ENCODE data around the gene CFAP77.

CFAP77 gene

GRCh38 chr9:132503116-132503515 lies 93.1 kb downstream of the CFAP77 start:
- no peak for DNase-seq
- H2AK5ac ChIP-seq (ENCODE audit: low read length) = no peak overlapping the region
- no peak overlapping the region for H3K23ac ChIP-seq (ENCODE audit: low read length)
- H3K14ac ChIP-seq (ENCODE audit: low read length) = no peak overlapping the region
- no peak overlapping the region for H3K9ac ChIP-seq (ENCODE audit: low read length)
- no peak overlapping the region for H3K4me2 ChIP-seq (ENCODE audit: low read length)
- no peak overlapping the region for H3K4me3 ChIP-seq (ENCODE audit: low read depth, low read length)
- no CpG with 5 or more reads among the region's 6 CpGs for WGBS (ENCODE audit: extremely low coverage, insufficient coverage, insufficient read length)
- no peak overlapping the region for H4K8ac ChIP-seq (ENCODE audit: low read depth, low read length)
- no peaks in the 10 kb centered on the region for H3K79me1 ChIP-seq (ENCODE audit: low read length)
- H3K9me3 ChIP-seq (ENCODE audit: insufficient read depth, low read depth, low read length) = peaks cover 1% of the 10 kb centered on the region
- no peak overlapping the region for H3K18ac ChIP-seq (ENCODE audit: low read length)
- no peak overlapping the region for H2BK120ac ChIP-seq (ENCODE audit: insufficient read depth, low read length, poor library complexity)
- no peaks in the 10 kb centered on the region for H3K27me3 ChIP-seq (ENCODE audit: insufficient read depth, low read length)
- no peaks in the 10 kb centered on the region for H3K4me1 ChIP-seq (ENCODE audit: control insufficient read depth in 1 of 2, insufficient read depth in 2 of 2, low read length in 2 of 2)
- H3K36me3 ChIP-seq (ENCODE audit: control insufficient read depth in 1 of 2, insufficient read depth in 2 of 2, low read length in 2 of 2) = no peaks in the 10 kb centered on the region
- H3K79me2 ChIP-seq (ENCODE audit: control insufficient read depth, insufficient read depth, low read length, poor library complexity) = no peaks in the 10 kb centered on the region
- no peak overlapping the region for H4K91ac ChIP-seq (ENCODE audit: low read depth, low read length)
- H2BK5ac ChIP-seq (ENCODE audit: low read depth, low read length, poor library complexity) = no peak overlapping the region
- H2AFZ ChIP-seq (ENCODE audit: insufficient read depth, low read length, poor library complexity) = no peak overlapping the region
- H3K27ac ChIP-seq (ENCODE audit: low read depth, low read length) = no peak overlapping the region
- no peak overlapping the region for H4K12ac ChIP-seq (ENCODE audit: low read depth, low read length)
- no peak overlapping the region for H3K4ac ChIP-seq (ENCODE audit: low read depth, low read length)
- no peak overlapping the region for H2BK12ac ChIP-seq (ENCODE audit: low read length)

- no peak overlapping the region for H3K23ac ChIP-seq (ENCODE audit: low read length)
- no peak overlapping the region for H3K27ac ChIP-seq (ENCODE audit: low read depth, low read length)
- H4K8ac ChIP-seq (ENCODE audit: low read depth, low read length) = no peak overlapping the region
- no peak overlapping the region for H2BK120ac ChIP-seq (ENCODE audit: insufficient read depth, low read length, poor library complexity)
- no peak overlapping the region for H2BK5ac ChIP-seq (ENCODE audit: low read depth, low read length, poor library complexity)
- no peaks in the 10 kb centered on the region for H3K27me3 ChIP-seq (ENCODE audit: insufficient read depth, low read length)
- no peak overlapping the region for H2AFZ ChIP-seq (ENCODE audit: insufficient read depth, low read length, poor library complexity)
- H3K9ac ChIP-seq (ENCODE audit: low read length) = no peak overlapping the region
- no peaks in the 10 kb centered on the region for H3K79me1 ChIP-seq (ENCODE audit: low read length)
- DNase-seq = no peak
- no peaks in the 10 kb centered on the region for H3K79me2 ChIP-seq (ENCODE audit: control insufficient read depth, insufficient read depth, low read length, poor library complexity)
- no peaks in the 10 kb centered on the region for H3K9me3 ChIP-seq (ENCODE audit: insufficient read depth, low read depth, low read length)
- no CpG with 5 or more reads among the region's 9 CpGs for WGBS (ENCODE audit: extremely low coverage, insufficient coverage, insufficient read length)
- no peak overlapping the region for H3K4me3 ChIP-seq (ENCODE audit: low read depth, low read length)
- H4K91ac ChIP-seq (ENCODE audit: low read depth, low read length) = no peak overlapping the region
- H3K4me1 ChIP-seq (ENCODE audit: control insufficient read depth in 1 of 2, insufficient read depth in 2 of 2, low read length in 2 of 2) = no peaks in the 10 kb centered on the region
- H4K12ac ChIP-seq (ENCODE audit: low read depth, low read length) = no peak overlapping the region
- H3K4ac ChIP-seq (ENCODE audit: low read depth, low read length) = no peak overlapping the region
- H2BK12ac ChIP-seq (ENCODE audit: low read length) = no peak overlapping the region
- no peak overlapping the region for H3K4me2 ChIP-seq (ENCODE audit: low read length)
- no peak overlapping the region for H3K14ac ChIP-seq (ENCODE audit: low read length)
- no peak overlapping the region for H3K18ac ChIP-seq (ENCODE audit: low read length)
- H2AK5ac ChIP-seq (ENCODE audit: low read length) = no peak overlapping the region
- no peaks in the 10 kb centered on the region for H3K36me3 ChIP-seq (ENCODE audit: control insufficient read depth in 1 of 2, insufficient read depth in 2 of 2, low read length in 2 of 2)
Observed at GRCh38 chr9:132504488-132504887, 94.5 kb downstream of the CFAP77 start.

- no peak overlapping the region for H3K27ac ChIP-seq (ENCODE audit: low read depth, low read length)
- no peak overlapping the region for H2BK5ac ChIP-seq (ENCODE audit: low read depth, low read length, poor library complexity)
- H3K4me1 ChIP-seq (ENCODE audit: control insufficient read depth in 1 of 2, insufficient read depth in 2 of 2, low read length in 2 of 2) = no peaks in the 10 kb centered on the region
- no peak overlapping the region for H4K12ac ChIP-seq (ENCODE audit: low read depth, low read length)
- H3K79me2 ChIP-seq (ENCODE audit: control insufficient read depth, insufficient read depth, low read length, poor library complexity) = no peaks in the 10 kb centered on the region
- no peaks in the 10 kb centered on the region for H3K9me3 ChIP-seq (ENCODE audit: insufficient read depth, low read depth, low read length)
- H3K36me3 ChIP-seq (ENCODE audit: control insufficient read depth in 1 of 2, insufficient read depth in 2 of 2, low read length in 2 of 2) = no peaks in the 10 kb centered on the region
- WGBS (ENCODE audit: extremely low coverage, insufficient coverage, insufficient read length) = no CpG with 5 or more reads among the region's 17 CpGs
- no peak overlapping the region for H3K18ac ChIP-seq (ENCODE audit: low read length)
- no peaks in the 10 kb centered on the region for H3K79me1 ChIP-seq (ENCODE audit: low read length)
- no peak overlapping the region for H3K4me3 ChIP-seq (ENCODE audit: low read depth, low read length)
- H3K14ac ChIP-seq (ENCODE audit: low read length) = no peak overlapping the region
- DNase-seq = no peak
- H4K8ac ChIP-seq (ENCODE audit: low read depth, low read length) = no peak overlapping the region
- no peak overlapping the region for H3K23ac ChIP-seq (ENCODE audit: low read length)
- no peak overlapping the region for H3K4ac ChIP-seq (ENCODE audit: low read depth, low read length)
- H3K27me3 ChIP-seq (ENCODE audit: insufficient read depth, low read length) = no peaks in the 10 kb centered on the region
- no peak overlapping the region for H3K9ac ChIP-seq (ENCODE audit: low read length)
- no peak overlapping the region for H2BK12ac ChIP-seq (ENCODE audit: low read length)
- no peak overlapping the region for H3K4me2 ChIP-seq (ENCODE audit: low read length)
- no peak overlapping the region for H2BK120ac ChIP-seq (ENCODE audit: insufficient read depth, low read length, poor library complexity)
- H2AK5ac ChIP-seq (ENCODE audit: low read length) = no peak overlapping the region
- no peak overlapping the region for H4K91ac ChIP-seq (ENCODE audit: low read depth, low read length)
- H2AFZ ChIP-seq (ENCODE audit: insufficient read depth, low read length, poor library complexity) = no peak overlapping the region
Observed at GRCh38 chr9:132505991-132506655, 96.1 kb downstream of the CFAP77 start.

GRCh38 chr9:132506977-132507669 lies 97.1 kb downstream of the CFAP77 start:
- Histone ChIP-seq H3K27ac (ENCODE audit: low read depth, low read length) (no peak overlapping the region), H3K4ac (ENCODE audit: low read depth, low read length) (no peak overlapping the region), H4K91ac (ENCODE audit: low read depth, low read length) (no peak overlapping the region), H3K14ac (ENCODE audit: low read length) (no peak overlapping the region), H3K4me1 (ENCODE audit: control insufficient read depth in 1 of 2, insufficient read depth in 2 of 2, low read length in 2 of 2) (no peaks in the 10 kb centered on the region), H2AFZ (ENCODE audit: insufficient read depth, low read length, poor library complexity) (no peak overlapping the region), H3K9me3 (ENCODE audit: insufficient read depth, low read depth, low read length) (no peaks in the 10 kb centered on the region), H4K8ac (ENCODE audit: low read depth, low read length) (no peak overlapping the region), H2AK5ac (ENCODE audit: low read length) (no peak overlapping the region), H4K12ac (ENCODE audit: low read depth, low read length) (no peak overlapping the region), H3K27me3 (ENCODE audit: insufficient read depth, low read length) (no peaks in the 10 kb centered on the region), H3K79me1 (ENCODE audit: low read length) (no peaks in the 10 kb centered on the region), H3K36me3 (ENCODE audit: control insufficient read depth in 1 of 2, insufficient read depth in 2 of 2, low read length in 2 of 2) (no peaks in the 10 kb centered on the region), H3K23ac (ENCODE audit: low read length) (peak overlapping the region; percentile 8), H2BK12ac (ENCODE audit: low read length) (no peak overlapping the region), H3K9ac (ENCODE audit: low read length) (no peak overlapping the region), H3K4me2 (ENCODE audit: low read length) (no peak overlapping the region), H2BK5ac (ENCODE audit: low read depth, low read length, poor library complexity) (no peak overlapping the region), H3K18ac (ENCODE audit: low read length) (no peak overlapping the region), H2BK120ac (ENCODE audit: insufficient read depth, low read length, poor library complexity) (no peak overlapping the region), H3K79me2 (ENCODE audit: control insufficient read depth, insufficient read depth, low read length, poor library complexity) (no peaks in the 10 kb centered on the region), H3K4me3 (ENCODE audit: low read depth, low read length) (no peak overlapping the region)
- peak; percentile 87 to 88 for DNase-seq
- no CpG with 5 or more reads among the region's 9 CpGs for WGBS (ENCODE audit: extremely low coverage, insufficient coverage, insufficient read length)
